KMS-11 (cell line): Measurements from ENCODE around the gene TUBA3D.
"Not testable (repeated sequence)": the region's sequence is repeated elsewhere in the genome, so short reads cannot be mapped to it uniquely, and the experiment has no call there.

Source experiments
- H2AFZ ChIP-seq: fragments of 200-600 bp; sonication (generic); 2 replicates; pipeline ENCODE4 v1.6.1; 2016; ENCODE audit warnings: antibody characterized with exemption, mixed run types, low read depth
- H3K27ac ChIP-seq: fragments of 200-600 bp; sonication (generic); 2 replicates; pipeline ENCODE4 v1.6.1; 2016; ENCODE audit warnings: mild to moderate bottlenecking, mixed run types
- H3K27me3 ChIP-seq: fragments of 200-600 bp; sonication (generic); 2 replicates; pipeline ENCODE4 v1.6.1; 2017; ENCODE audit warnings: mild to moderate bottlenecking, low read depth, mixed run types, moderate library complexity; ENCODE audit not compliant: insufficient read depth
- H3K36me3 ChIP-seq: fragments of 200-600 bp; sonication (generic); 2 replicates; pipeline ENCODE4 v1.6.1; 2017; ENCODE audit warnings: mild to moderate bottlenecking, mixed run types; ENCODE audit not compliant: insufficient read depth
- H3K4me1 ChIP-seq: fragments of 200-600 bp; sonication (generic); 2 replicates; pipeline ENCODE4 v1.6.1; 2016; ENCODE audit warnings: mild to moderate bottlenecking, low read depth, mixed run types; ENCODE audit not compliant: poor library complexity, severe bottlenecking
- H3K4me2 ChIP-seq: fragments of 200-600 bp; sonication (generic); 2 replicates; pipeline ENCODE4 v1.7.0; 2016; ENCODE audit warnings: mild to moderate bottlenecking, mixed run types
- H3K4me3 ChIP-seq: fragments of 200-600 bp; sonication (generic); IDR thresholded peaks from 2 replicates; pipeline ENCODE4 v1.6.1; 2017; ENCODE audit warnings: low read depth, low read length, mixed read lengths; ENCODE audit not compliant: insufficient read depth
- H3K79me2 ChIP-seq: fragments of 200-600 bp; sonication (generic); 2 replicates; pipeline ENCODE4 v1.6.1; 2016; ENCODE audit warnings: low read depth, mixed run types; ENCODE audit not compliant: insufficient read depth
- H3K9ac ChIP-seq: fragments of 200-600 bp; sonication (generic); 2 replicates; pipeline ENCODE4 v1.6.1; 2016; ENCODE audit warnings: mild to moderate bottlenecking, mixed run types
- H4K20me1 ChIP-seq: fragments of 200-600 bp; sonication (generic); 2 replicates; pipeline ENCODE4 v1.6.1; 2016; ENCODE audit warnings: mild to moderate bottlenecking, mixed run types; ENCODE audit not compliant: insufficient read depth

The TUBA3D gene

DNA sequence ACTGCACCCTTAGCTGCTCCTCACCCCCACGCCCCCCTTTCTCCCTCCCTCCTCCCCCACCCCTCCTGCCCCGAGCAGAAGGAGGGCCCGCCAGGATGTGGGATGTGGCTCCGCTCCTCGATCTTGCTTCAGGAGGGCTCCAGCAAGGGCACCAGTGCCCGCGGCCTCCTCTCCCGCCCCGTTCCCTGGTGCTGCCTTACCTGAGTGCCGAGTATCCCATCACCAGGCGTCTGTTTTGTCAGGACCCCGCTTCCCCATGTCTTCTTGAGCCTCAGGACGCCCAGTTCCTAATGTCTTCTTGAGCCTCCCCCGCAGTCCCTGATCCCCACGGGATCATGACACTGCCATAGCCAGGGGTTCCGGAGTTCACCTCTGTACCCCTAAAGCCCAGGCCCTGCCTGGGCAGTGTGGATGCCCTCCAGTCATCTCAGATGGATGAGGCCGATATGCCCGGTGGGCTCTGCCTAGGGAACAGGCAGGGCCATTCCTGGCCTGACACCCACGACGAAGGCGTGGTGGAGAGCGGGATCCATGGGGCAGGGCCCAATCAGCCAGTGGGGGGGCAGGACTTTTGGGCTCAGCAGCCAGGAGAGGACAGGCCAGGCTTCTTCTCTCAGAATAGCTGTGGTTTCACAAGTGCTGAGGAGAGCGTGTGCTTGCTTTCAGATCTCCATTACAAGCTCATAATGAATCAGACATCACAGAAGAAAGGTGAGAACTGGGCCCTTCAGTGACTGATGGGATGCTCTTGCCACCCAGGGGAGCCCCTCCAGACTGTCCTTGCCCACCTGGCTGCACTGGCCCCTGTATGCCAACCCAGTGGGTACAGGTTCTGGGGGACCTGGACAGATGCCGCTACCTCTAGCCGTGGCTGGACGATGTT lies 53.3 kb downstream of the TUBA3D start:
- H3K4me2 ChIP-seq: peak overlapping the region; percentile 98
- not testable (repeated sequence) for H3K36me3 ChIP-seq, H3K79me2 ChIP-seq, H3K27me3 ChIP-seq, H4K20me1 ChIP-seq
- peak overlapping the region; percentile 76 for H2AFZ ChIP-seq
- peak overlapping the region; percentile 42 for H3K27ac ChIP-seq
- peak overlapping the region; percentile 51 for H3K9ac ChIP-seq
- peak overlapping the region; percentile 55 for H3K4me3 ChIP-seq
- H3K4me1 ChIP-seq: peaks cover 16% of the 10 kb centered on the region

DNA sequence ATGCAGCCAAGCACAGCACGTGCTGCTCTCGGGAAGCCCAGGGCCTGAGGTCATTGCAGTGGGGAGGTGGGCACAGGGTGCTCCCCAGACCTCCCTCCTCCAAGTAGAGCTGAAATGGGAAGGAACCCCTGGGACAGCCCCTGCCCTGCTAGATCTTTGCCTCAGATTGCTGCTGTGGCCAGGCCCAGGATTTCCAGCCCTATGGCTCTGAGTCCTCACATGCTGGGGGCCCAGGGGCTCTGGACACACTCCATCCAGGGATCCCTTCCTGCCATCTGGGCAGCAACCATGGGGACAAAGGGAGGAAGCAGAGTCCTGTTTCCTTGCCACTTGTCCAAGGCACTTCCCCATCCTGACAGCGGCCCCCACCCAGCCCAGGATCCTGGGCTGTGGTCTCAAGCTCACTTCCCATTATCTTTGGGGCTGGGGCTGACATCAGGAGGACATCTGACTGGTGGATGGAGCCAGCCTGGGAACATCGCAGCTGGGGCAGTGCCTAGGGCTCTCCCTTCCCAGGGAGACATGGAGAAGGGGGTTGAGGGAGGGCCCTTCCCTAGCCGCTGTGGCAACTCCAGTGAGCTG lies 54.0 kb downstream of the TUBA3D start:
- H4K20me1 ChIP-seq, H3K36me3 ChIP-seq, H3K4me3 ChIP-seq, H3K79me2 ChIP-seq, H3K9ac ChIP-seq, H3K27me3 ChIP-seq: not testable (repeated sequence)
- H2AFZ ChIP-seq: peak overlapping the region; percentile 76
- peak overlapping the region; percentile 42; the same call in 1 of the 2 replicates for H3K27ac ChIP-seq
- H3K4me1 ChIP-seq: peaks cover 16% of the 10 kb centered on the region
- peak overlapping the region; percentile 98; the same call in 1 of the 2 replicates for H3K4me2 ChIP-seq

DNA sequence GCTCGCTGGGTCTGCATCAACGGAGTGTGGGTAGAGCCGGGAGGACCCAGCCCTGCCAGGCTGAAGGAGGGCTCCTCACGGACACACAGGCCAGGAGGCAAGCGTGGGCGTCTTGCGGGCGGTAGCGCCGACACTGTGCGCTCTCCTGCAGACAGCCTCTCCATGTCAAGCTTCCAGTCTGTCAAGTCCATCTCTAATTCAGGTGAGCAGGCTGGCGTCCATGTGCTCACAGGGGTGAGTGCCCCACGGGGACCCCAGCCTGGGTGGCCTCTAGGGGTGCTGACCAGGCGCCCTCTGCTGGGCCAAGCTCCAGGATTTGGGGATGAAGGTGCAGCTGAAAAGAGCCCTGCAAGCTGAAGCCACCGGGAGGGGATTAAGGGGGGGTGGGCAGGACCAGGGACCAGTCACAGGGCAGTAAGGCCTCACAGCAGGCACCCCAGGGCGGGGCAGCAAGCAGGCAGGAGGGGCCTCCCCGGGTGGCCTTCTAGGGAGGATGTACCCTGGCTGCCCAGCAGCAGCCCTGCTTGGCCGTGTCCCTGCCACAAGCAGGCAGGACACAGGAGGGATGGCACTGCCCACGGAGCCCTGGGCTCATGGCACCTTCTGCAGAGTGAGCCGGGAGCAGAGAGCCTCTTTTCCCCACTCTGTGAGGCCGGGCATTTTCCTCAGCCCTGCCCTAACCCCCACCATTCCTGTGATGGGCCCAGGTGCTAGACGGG lies 54.9 kb downstream of the TUBA3D start:
- H3K4me1 ChIP-seq: peaks cover 16% of the 10 kb centered on the region
- H3K4me2 ChIP-seq, H3K79me2 ChIP-seq, H3K9ac ChIP-seq, H4K20me1 ChIP-seq, H2AFZ ChIP-seq, H3K27ac ChIP-seq, H3K4me3 ChIP-seq, H3K27me3 ChIP-seq, H3K36me3 ChIP-seq: not testable (repeated sequence)

DNA sequence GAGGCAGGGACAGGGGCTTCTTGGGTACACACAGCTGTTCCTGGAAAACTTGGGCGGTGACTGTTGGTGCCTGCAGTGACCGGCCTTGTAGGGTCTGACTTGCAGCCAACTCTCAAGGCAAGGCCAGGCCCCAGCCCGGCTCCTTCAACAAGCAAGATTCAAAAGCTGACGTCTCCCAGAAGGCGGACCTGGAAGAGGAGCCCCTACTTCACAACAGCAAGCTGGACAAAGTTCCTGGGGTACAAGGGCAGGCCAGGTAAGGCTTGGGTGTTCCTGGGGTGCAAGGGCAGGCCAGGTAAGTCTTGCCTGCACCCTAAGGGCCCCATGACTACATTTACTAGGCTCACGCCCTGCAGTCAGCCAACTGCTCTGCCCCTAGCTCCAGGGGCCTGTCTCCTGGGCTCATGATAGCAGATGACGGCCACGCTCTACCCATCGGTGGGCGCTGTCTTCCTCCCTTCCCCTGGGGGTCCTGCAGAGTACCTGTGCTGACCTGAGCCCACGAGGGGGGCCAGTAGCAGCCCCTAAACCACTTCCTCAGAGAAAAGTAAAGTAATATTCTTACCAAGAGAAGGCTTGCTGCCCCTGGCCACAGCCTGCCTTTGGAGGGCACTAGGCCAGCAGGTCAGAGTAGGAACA lies 55.7 kb downstream of the TUBA3D start:
- not testable (repeated sequence) for H3K4me3 ChIP-seq, H4K20me1 ChIP-seq, H3K27ac ChIP-seq, H2AFZ ChIP-seq, H3K27me3 ChIP-seq, H3K36me3 ChIP-seq, H3K4me2 ChIP-seq, H3K9ac ChIP-seq, H3K79me2 ChIP-seq
- H3K4me1 ChIP-seq: peaks cover 16% of the 10 kb centered on the region
